ENCODE data around the gene GPR39.

- TF ChIP-seq, protein P1, sequence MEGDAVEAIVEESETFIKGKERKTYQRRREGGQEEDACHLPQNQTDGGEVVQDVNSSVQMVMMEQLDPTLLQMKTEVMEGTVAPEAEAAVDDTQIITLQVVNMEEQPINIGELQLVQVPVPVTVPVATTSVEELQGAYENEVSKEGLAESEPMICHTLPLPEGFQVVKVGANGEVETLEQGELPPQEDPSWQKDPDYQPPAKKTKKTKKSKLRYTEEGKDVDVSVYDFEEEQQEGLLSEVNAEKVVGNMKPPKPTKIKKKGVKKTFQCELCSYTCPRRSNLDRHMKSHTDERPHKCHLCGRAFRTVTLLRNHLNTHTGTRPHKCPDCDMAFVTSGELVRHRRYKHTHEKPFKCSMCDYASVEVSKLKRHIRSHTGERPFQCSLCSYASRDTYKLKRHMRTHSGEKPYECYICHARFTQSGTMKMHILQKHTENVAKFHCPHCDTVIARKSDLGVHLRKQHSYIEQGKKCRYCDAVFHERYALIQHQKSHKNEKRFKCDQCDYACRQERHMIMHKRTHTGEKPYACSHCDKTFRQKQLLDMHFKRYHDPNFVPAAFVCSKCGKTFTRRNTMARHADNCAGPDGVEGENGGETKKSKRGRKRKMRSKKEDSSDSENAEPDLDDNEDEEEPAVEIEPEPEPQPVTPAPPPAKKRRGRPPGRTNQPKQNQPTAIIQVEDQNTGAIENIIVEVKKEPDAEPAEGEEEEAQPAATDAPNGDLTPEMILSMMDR (conservative IDR thresholded peaks at IDR 0.05) = no peak
- no peak for TF ChIP-seq EZH2 (IDR thresholded peaks at IDR 0.05; ENCODE audit: low read depth)
These were observed 49.3 kb downstream of the GPR39 start for GRCh38 chr2:132465917-132466316.
